Measurements from ENCODE around the gene MGAT4B.

Gene MGAT4B

DNA sequence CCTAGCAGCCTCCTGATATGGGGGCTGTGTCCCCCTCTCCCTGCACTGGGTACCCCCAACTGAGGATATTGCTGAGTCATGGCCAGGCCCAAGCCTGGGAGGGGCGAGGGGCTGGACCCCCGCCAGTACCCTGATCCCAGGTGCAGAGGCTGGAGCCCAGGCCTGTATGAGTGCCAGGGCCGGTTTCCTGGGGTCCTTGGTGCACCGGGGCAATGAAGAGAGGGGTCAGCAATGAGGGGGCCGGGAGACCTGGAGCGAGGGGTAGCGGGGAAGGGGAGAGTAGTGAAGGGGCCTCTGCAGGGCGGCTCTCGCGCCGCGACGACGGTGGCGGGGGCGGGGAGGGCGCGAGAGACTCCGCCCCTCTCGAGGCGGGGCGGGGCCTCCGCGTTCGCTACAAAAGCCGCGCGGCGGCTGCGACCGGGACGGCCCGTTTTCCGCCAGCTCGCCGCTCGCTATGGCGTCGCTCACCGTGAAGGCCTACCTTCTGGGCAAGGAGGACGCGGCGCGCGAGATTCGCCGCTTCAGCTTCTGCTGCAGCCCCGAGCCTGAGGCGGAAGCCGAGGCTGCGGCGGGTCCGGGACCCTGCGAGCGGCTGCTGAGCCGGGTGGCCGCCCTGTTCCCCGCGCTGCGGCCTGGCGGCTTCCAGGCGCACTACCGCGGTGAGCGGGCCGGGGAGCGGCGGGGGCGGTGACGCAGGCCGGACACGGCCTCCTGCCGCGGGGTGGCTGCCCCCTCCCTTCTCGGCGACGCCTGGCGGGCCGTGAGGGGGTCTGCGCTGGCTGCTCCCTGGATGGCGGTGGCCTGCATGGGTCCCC lies 14.0 kb upstream of the MGAT4B start, which contains the start of gene SQSTM1:
TSS of gene SQSTM1 (plus strand) at position 423 of the 815 bp plus-strand sequence. CDS start at position 455, 32 bp downstream.
- Mint-ChIP-seq H3K27ac (peak within 1 kb of the TSS; percentile 98), H3K27me3 (no peaks in the 10 kb centered on the region), H3K4me3 (peak within 1 kb of the TSS; percentile 91 to 97), H3K9me3 (no peaks in the 10 kb centered on the region), H3K4me1 (peaks cover 46 to 86% of the 10 kb centered on the region in 2 donors), H3K36me3 (peaks cover 37 to 42% of the 10 kb centered on the region in 2 donors)
- DNase-seq (peak; percentile 78), ATAC-seq (replicated peaks) (peak; percentile 37 to 51)

DNA sequence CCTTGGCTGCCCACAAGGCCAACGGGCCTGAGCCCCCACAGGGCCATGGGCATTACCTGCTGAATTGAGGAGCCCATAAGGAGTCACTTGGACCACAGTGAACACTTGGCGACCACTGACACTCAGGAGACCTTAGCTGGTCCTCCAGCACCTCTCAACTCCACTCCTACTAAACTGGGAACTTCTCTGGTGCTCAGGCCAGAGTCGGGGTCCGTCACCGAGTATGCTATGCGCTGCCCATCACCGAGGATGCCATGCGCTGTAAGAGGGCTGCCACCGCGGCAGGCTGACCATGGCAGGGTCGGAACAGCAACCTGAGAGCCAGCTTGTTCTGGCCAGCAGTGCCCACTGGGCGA lies 13.4 kb upstream of the MGAT4B start:
- peaks cover 45 to 84% of the 10 kb centered on the region in 2 donors for H3K4me1 Mint-ChIP-seq
- DNase-seq: no peak

DNA sequence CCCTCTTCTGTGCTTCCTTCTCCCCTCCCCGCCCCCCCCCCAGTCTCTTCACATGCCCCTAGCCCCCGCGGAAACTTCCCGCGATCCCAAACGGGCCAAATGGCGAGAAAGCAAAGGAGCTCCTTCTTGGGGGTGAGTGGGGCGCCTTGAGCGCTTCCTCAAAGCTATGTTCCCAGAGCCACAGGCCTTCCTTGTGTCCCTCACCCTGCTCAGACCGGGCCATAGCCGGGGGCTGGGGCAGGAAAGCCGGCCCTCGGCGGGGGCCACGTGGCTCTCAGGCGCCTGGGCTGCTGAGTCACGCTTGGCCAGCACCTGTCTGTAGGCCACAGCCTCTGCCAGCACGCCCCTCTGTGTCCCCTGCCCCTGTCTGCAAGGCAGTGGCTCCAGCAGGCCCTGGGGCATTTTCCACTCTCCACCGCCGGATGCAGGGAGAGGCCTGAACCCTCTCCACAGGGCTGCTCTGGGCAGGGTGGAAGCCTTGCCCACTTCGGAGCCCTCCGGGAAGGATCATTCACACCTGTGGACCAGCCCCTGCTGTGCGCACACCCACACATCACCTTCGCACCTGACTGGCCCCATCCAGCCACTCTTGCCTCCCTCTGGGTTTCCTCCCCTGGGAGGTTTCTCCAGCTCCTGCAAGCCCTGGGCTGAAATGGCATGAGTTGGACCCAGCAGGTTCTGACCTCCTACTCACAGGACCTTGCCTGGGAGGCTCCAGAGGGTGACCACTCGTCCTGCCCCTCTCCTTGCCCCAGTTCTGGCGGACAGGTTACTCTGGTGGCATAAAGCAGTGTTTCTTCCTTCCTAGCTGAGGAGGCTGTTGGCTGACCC lies 12.8 kb upstream of the MGAT4B start:
- Mint-ChIP-seq H3K27ac (peak overlapping the region; percentile 98), H3K4me3 (peak overlapping the region; percentile 86 to 92), H3K27me3 (no peaks in the 10 kb centered on the region), H3K4me1 (peaks cover 42 to 78% of the 10 kb centered on the region in 2 donors), H3K36me3 (peaks cover 28 to 38% of the 10 kb centered on the region in 2 donors), H3K9me3 (no peaks in the 10 kb centered on the region)
- DNase-seq (peak; percentile 62), ATAC-seq (replicated peaks) (peak; percentile 22 to 25)

More for the DNA sequence above, 13.4 kb upstream of the MGAT4B start:
- no peaks in the 10 kb centered on the region for H3K27me3 Mint-ChIP-seq
- ATAC-seq (replicated peaks): no peak
- H3K36me3 Mint-ChIP-seq: peaks cover 34 to 39% of the 10 kb centered on the region in 2 donors
- no peaks in the 10 kb centered on the region for H3K9me3 Mint-ChIP-seq
- peak overlapping the region; percentile 98 for H3K27ac Mint-ChIP-seq
- H3K4me3 Mint-ChIP-seq: peak overlapping the region; percentile 86 to 92

DNA sequence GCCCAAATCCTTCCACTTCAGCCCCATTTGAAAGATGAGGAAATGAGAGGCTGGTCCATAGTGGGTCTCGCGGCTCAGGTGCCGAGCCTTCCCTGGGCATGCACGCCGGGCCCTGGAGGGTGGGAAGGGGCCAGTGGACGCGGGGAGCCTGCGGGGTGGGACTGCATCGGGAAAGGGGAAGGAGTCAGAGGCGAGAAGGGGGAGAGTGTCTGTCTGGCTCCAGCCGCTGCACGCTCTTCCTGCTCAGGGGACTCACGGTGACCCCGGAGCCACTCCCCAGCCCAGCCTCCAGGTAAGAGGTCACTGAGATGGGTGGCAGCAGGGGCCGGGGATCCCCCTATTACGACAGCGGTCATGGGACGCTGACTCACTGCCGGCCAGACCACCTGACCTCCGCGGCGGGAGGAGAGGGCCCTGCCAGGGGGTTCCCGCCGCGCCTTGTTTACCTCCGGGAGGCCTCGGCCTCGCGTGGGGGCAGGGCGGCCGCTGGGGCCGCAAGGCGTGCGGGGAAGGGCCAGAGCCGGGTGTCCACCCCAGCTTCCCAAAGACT lies 12.2 kb upstream of the MGAT4B start:
- peak overlapping the region; percentile 80 to 92 for H3K4me3 Mint-ChIP-seq
- H3K27ac Mint-ChIP-seq: peak overlapping the region; percentile 98
- peak; percentile 96 for DNase-seq
- ATAC-seq (replicated peaks): peak; percentile 77 to 82
- peaks cover 23 to 36% of the 10 kb centered on the region in 2 donors for H3K36me3 Mint-ChIP-seq
- peaks cover 39 to 72% of the 10 kb centered on the region in 2 donors for H3K4me1 Mint-ChIP-seq
- H3K27me3 Mint-ChIP-seq: no peaks in the 10 kb centered on the region
- H3K9me3 Mint-ChIP-seq: no peaks in the 10 kb centered on the region

DNA sequence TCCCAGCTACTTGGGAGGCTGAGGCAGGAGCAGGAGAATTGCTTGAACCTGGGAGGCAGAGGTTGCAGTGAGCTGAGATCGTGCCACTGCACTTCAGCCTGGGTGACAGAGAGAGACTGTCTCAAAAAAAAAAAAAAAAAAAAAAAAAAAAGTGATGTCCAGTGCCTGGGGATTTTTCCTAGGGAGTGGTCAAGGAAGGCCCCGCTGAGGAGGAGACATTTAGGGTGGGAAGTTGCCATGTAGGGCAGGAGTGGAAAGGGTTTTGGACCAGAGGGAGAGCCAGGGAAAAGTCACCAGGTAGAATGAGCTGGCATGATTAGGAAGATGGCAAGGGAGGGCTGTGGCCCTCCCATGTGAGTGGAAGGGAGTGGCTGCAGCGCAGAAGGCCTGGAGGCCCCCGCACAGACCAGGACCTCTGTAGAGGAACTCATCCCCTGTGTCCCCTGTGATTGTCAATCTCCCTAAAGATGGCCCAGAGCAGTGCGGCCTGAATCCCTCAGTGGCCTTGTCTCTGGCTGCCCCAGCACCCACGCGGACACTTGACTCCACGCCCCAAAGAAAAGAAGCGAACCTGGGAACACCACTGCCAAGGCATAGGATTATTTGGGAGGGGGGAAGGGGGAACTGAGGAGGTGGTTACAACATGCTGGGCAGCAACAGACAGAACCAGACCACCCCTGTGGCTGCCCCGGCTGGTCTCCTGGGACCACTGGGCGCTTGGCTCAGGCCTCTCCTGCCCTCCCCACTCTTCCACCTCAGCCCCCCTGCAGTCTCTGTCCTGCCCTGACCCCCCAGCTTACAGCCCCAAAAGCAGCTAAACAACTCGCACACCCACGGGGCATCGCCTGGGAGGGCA lies 11.5 kb upstream of the MGAT4B start:
- Mint-ChIP-seq H3K9me3 (no peaks in the 10 kb centered on the region), H3K27me3 (no peaks in the 10 kb centered on the region), H3K27ac (peak overlapping the region; percentile 98), H3K36me3 (peaks cover 21 to 37% of the 10 kb centered on the region in 2 donors), H3K4me1 (peaks cover 36 to 66% of the 10 kb centered on the region in 2 donors), H3K4me3 (peak overlapping the region; percentile 80 to 92)
- no peak for ATAC-seq (replicated peaks)
- no peak for DNase-seq

DNA sequence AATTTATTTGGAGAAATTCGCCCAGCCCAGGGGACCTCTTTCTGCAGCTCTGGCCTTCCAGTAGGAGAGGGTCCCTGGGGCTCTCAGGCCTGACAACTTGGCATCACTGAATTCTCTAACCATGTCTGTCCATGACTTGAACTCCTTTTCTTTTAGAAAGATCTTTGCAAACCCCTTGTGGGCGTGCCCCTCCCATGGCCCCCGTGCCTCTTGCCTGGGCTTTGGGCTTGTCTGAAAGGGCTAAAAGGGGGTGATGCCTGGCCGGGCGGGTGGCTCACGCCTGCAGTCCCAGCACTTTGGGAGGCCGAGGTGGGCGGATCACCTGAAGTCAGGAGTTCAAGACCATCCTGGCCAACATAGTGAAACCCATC lies 10.8 kb upstream of the MGAT4B start:
- no peaks in the 10 kb centered on the region for H3K9me3 Mint-ChIP-seq
- H3K27ac Mint-ChIP-seq: peak overlapping the region; percentile 85
- no peaks in the 10 kb centered on the region for H3K27me3 Mint-ChIP-seq
- DNase-seq (no peak), ATAC-seq (replicated peaks) (no peak)
- peaks cover 23 to 37% of the 10 kb centered on the region in 2 donors for H3K36me3 Mint-ChIP-seq
- peak overlapping the region; percentile 67 to 92 for H3K4me3 Mint-ChIP-seq
- peaks cover 33 to 59% of the 10 kb centered on the region in 2 donors for H3K4me1 Mint-ChIP-seq

DNA sequence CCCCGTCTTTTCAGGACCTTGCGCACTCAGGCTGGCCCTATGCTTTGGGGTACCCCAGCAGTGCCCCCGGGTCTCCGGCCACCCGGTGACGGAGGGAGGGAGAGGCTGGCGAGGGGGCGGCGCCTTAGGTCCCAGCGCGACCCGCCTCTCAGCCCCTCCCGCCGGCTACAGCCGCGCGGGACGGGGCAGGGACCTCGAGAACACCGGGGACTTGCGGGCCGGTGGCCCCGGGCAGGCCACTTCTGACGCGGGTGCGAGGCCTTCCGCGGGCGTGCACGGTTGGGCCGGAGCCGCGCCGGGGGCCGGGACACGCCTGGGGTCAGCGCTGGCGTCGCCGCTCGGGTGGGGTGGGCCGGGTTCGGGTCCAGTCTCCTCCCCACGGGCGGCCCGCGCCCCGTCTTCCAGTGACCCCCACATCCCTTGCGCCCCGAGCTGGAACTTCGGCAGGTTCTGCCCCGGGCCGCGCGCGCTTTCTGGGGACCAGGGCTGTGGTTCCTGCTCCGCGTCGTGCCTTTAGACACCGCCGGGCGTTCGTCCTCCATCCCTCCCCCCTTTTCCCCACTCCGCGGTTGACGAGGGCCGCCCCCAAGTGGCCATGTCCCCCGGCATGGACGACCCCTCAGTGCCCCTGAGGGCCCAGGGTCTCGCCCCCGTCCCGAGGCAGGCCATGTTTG lies 10.3 kb upstream of the MGAT4B start:
- no peaks in the 10 kb centered on the region for H3K27me3 Mint-ChIP-seq
- no peak for ATAC-seq (replicated peaks)
- peaks cover 20 to 37% of the 10 kb centered on the region in 2 donors for H3K36me3 Mint-ChIP-seq
- no peaks in the 10 kb centered on the region for H3K9me3 Mint-ChIP-seq
- peaks cover 28 to 54% of the 10 kb centered on the region in 2 donors for H3K4me1 Mint-ChIP-seq
- peak overlapping the region; percentile 67 to 92 for H3K4me3 Mint-ChIP-seq
- no peak for DNase-seq
- H3K27ac Mint-ChIP-seq: peak overlapping the region; percentile 85

DNA sequence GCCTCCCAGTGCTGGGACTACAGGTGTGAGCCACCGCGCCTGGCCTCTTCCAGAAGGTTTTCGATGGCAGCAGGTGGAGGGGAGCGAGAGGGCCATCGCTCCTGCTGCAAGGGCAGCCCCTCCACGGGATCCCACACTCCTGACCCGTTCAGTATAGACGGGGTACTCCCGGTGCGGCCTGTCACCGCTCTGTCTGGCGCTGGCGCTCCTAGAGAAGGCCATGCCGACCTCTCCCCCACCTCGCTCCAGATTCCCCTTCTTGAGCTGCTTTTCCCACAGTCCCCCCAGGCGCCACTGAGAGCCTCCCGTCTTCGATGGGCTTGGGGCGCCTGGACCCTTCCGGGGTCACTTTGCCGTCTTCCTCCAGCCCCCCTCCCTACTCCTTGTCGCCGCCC lies 9.7 kb upstream of the MGAT4B start:
- Mint-ChIP-seq H3K27ac (no peak overlapping the region), H3K27me3 (no peaks in the 10 kb centered on the region), H3K4me3 (peak overlapping the region in 1 of 2 donors; percentile 92), H3K36me3 (peaks cover 19 to 37% of the 10 kb centered on the region in 2 donors), H3K9me3 (no peaks in the 10 kb centered on the region), H3K4me1 (peaks cover 27 to 49% of the 10 kb centered on the region in 2 donors)
- no peak for ATAC-seq (replicated peaks)
- DNase-seq: no peak

DNA sequence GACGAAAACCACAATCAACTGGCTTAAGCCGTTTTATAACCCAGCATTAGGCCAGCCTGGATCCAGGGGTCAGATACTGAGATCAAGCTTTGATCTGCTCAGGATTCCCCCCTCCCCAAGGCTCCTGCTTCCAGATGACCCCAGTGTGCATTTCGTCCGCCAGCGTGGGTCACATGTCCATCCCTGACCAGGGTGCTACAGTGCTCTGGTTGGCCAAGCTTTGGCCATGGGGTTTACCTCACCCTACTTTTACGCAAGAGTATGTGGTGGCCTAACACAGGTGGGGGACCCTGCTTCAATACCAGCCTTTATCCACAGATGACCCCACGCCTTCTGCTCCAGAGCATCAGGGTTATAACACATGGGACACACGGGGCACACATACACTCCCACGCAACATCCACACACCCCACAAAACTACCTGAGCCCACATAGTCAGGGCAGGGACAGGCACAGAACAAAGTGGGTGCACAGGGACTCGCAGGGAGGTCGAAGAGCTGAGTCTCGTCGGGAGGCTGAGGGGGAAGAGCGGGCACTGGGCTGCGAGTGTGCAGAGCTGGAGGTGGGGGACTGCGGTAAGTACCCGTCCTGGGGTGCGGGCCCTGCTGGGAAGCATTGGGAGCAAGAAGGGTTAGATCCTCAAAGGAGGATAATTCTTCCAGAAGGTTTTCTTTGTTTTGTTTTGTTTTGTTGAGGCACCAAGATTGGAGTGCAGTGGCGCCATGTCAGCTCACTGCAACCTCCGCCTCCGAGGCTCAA lies 9.0 kb upstream of the MGAT4B start:
- Mint-ChIP-seq H3K4me3 (peak overlapping the region; percentile 45 to 75), H3K36me3 (peaks cover 17 to 37% of the 10 kb centered on the region in 2 donors), H3K4me1 (peaks cover 27 to 47% of the 10 kb centered on the region in 2 donors), H3K9me3 (no peaks in the 10 kb centered on the region), H3K27ac (peak overlapping the region; percentile 32), H3K27me3 (no peaks in the 10 kb centered on the region)
- DNase-seq (no peak), ATAC-seq (replicated peaks) (no peak)

DNA sequence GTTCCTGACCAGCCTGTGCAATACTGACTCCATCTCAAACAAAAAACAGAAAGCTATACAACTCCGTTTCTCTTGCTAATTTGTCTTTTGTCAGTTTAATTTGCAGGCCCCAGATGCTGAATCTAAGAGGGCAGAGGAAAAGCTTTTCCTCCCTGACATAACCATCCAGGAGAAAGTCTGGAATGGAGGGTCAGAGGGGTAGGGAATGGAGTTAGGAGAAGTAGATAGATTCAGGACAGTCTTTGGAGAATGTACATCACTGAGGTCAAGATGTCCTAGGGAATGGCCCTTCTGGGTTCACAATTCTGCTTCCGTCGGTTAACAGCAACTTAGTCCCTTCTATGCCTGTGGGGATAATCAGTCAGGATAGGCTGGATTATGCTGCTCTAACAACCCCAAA lies 7.4 kb upstream of the MGAT4B start:
- Mint-ChIP-seq H3K9me3 (no peaks in the 10 kb centered on the region), H3K4me3 (no peak overlapping the region), H3K27ac (no peak overlapping the region), H3K27me3 (no peaks in the 10 kb centered on the region), H3K4me1 (peaks cover 17 to 32% of the 10 kb centered on the region in 2 donors), H3K36me3 (peaks cover 19 to 37% of the 10 kb centered on the region in 2 donors)
- ATAC-seq (replicated peaks) (no peak), DNase-seq (no peak)

DNA sequence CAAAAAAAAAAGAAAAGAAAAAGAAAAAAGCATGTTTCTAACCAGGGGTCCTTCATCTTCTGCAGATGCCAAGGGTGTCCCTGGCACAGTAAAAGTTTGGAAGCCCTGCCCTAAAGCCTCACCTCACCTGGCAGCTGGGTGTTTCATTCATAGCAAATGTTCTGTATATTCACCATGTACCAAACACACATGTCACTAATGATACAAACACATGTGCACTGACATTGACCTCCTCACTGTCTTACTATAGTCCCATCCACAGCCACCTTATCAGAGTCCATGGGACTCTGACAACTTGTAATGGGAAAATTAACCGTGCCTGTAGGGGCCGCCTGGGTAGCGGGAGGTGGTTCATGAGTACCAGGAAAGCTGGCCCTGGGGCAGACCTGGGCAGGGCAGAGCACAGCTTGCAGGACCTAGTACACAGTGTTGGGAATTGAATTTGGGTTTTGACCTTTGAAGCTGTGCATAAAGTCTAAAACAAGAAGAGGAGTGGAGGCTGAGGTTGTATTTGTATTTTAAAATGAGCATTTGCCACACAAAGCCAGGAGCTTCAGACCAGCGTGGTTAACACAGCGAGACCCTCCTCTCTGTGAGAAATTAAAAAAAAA lies 6.4 kb upstream of the MGAT4B start:
- peaks cover 19 to 37% of the 10 kb centered on the region in 2 donors for H3K36me3 Mint-ChIP-seq
- no peaks in the 10 kb centered on the region for H3K27me3 Mint-ChIP-seq
- no peak for DNase-seq
- H3K27ac Mint-ChIP-seq: no peak overlapping the region
- peaks cover 10 to 22% of the 10 kb centered on the region in 2 donors for H3K4me1 Mint-ChIP-seq
- H3K4me3 Mint-ChIP-seq: no peak overlapping the region
- ATAC-seq (replicated peaks): no peak
- H3K9me3 Mint-ChIP-seq: no peaks in the 10 kb centered on the region

DNA sequence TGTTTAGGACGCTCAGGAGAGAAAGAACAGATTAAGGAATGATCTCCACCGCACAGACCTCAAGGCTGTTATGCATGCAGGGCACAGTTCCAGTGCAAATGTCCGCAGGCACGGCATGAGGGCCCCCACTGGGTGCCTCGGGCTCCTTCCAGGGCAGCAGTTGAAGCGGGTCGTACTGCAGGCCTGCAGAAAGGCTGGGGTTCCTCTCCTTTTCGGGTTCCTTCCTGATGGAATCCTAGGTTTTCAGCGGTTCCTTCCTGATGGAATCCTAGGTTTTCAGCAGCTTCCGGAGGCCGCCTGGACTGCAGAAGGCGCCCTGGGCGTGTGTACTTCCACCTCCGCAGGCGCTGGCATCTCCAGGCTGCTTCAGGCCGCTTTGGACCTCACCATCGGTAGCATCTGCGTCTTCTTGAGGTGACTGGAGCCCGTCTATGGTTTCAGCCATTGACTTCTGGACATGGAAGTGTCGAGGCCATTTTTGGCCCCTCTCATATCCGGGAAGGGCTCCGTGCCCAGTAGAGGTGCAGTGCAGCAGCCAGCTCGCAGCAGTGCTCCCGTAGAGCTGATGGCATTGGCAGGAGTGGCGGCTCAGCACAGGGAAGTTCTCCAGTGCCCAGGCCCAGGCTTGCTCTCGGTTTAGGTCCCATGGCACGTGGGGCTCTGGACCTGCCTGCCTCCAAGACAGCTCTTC lies 5.6 kb upstream of the MGAT4B start:
- no peak for DNase-seq
- Mint-ChIP-seq H3K27ac (no peak overlapping the region), H3K4me3 (no peak overlapping the region), H3K4me1 (peaks cover 5 to 14% of the 10 kb centered on the region in 2 donors), H3K9me3 (no peaks in the 10 kb centered on the region), H3K27me3 (no peaks in the 10 kb centered on the region), H3K36me3 (peaks cover 19 to 37% of the 10 kb centered on the region in 2 donors)
- no peak for ATAC-seq (replicated peaks)

All from stimulated activated naive B cell treated with anti-CD40 and anti-IgM and Interleukin-4, amounts not matched to agents 10 μg/mL and 1 μg/mL and 100 μg/mL, for 72 hours (primary cell).